Measurements from ENCODE around the gene GCSAM. TPM values are rescaled to one million over a fixed set of nuclear protein-coding genes. Genes with fewer than 3 reads are reported as not detected.

Gene GCSAM
- total RNA-seq = not detected in 2 replicates

GRCh38 chr3:112132975-112133448 is at the start of gene GCSAM:
GCSAM (minus strand) TSS chr3:112133248; CDS start chr3:112133120, 128 bp downstream.

DNA sequence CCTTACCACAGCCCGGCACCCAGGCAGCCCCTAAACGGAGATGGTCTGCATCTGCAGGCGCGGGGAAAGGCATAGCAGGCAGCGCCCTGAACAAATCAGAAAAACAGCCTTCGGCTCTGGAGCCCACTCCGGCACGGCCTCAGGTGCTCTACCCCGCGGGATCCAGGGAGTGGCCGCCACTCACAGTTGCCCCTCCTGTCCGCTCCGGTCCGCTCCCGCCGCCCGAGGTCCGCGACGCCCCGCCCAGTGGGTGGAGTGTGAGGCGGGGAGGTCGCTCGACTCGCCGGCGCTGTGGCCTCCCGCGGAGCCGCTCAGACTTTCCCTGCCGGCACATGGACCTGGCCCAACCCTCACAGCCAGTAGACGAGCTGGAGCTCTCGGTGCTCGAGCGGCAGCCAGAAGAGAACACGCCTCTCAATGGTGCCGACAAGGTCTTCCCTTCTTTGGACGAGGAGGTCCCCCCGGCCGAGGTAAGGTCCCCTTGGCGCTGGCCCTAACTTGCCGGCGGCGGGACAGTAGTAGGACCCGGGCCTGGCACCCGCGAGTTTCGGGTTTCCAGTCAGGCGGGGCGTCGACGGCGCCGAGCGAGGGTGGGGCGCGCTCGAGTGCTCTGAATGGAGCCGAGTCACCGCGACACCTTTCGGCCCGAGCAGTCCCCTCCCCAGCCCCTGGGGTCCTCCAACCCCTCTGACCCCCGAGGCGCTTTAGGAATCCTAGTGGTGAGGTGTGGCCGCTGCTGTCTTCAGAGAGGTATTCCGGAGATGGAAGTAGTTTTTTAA is 46.8 kb downstream of the GCSAM start, which contains the start of gene C3orf52:
Gene C3orf52 (plus strand): TSS at position 314 of the 779 bp plus-strand sequence. CDS start 19 bp downstream, at position 333.

Small RNA genes within 50 kb of the gene (small RNA-seq; reads per million reads assigned to genes)
- gene MIR567 = not detected

Other genes starting within 250 kb of the GCSAM start
- 20.9 and 24.5 TPM in 2 replicates for gene ABHD10, start 154.2 kb downstream of the GCSAM start, total RNA-seq
- gene TAGLN3, start 134.3 kb downstream of the GCSAM start, total RNA-seq = 0.16 and 0.36 TPM in 2 replicates
- not detected in 2 replicates for gene TMPRSS7, start 98.5 kb downstream of the GCSAM start, total RNA-seq
- 1.3 and 2.7 TPM in 2 replicates for gene C3orf52, start 46.9 kb downstream of the GCSAM start, total RNA-seq
- gene SLC9C1, start 161.0 kb upstream of the GCSAM start, total RNA-seq = 1.3 TPM in 1 of 2 replicates, not detected in the other
- gene CD200, start 199.9 kb upstream of the GCSAM start, total RNA-seq = 0.12 TPM in 1 of 2 replicates, not detected in the other